HG02763 (cell line): Measurements from ENCODE around the gene NUDT13.

Experiments
- ATAC-seq: cut with Tn5 transposase; IDR thresholded peaks from one replicate; pipeline ENCODE4 v1.9.1; 2021; ENCODE audit warnings: mild to moderate bottlenecking, moderate library complexity; ENCODE audit not compliant: unreplicated experiment

The NUDT13 gene

DNA sequence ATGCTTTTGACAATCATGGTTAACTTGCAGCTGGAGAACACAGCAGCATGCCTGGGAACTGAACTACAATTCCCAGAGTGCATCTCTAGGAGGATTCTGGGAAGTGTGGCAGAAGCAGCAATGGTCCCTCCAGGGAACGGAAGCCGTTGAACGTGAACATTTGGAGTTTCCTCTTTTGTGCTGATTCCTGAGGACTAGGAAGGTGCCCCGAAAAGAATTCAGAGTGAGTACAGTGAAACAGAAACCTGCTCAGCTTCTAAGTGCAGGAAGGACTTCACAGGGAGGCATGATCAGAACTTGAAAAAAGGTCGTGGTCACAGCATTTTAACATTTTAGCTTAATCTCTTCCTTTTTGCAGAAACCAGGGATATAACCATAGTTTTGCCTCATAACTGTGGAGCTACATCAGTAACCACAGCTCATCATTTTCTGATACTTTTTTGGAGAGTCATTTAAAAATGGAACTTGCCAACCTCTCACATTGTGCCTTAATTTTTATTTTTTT lies at the start of gene NUDT13:
TSS of gene NUDT13 (plus strand) at position 111 of the 505 bp plus-strand sequence. CDS start 3,911 bp downstream, outside the sequence.
- ATAC-seq: peak; percentile 69

DNA sequence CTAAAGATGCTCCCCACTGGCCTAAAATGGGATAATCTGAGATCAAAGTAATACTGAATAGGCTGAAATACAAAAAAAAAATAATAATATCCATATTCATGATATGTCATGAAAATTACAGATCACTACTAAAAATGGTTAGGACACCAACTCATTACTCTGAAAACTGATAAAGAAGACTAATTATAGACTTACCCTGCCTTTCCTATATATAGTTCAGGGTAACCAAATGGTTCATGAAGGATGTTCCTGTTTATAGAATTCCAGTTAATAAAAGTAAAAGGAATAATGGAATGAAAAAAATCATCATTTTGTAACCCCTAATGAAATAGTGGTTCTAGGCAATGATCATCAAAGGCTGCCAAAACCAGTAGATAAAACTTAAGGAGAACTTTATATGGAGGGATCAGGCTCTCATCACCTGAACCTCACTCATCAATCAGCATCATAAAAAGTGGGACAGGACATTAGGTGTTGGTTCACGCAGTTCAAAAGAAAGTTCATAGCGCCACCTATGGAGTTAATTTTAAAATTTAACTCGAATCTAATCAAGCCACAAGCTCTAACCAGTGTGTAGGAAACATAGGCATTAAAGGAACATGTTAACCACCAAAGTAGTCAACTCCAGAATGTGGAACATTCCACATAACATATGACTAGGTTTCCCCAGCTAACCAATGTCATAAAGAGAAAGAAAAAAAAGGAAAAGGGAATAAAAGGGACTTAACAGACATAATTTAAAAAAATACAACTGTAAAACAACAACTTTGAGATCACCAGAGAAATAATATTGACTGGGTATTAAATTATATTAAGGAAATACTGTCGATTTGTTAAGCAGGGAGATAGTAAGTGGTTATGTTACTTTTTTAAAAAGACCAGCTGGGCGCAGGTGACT lies 49.3 kb upstream of the NUDT13 start:
- ATAC-seq: no peak

DNA sequence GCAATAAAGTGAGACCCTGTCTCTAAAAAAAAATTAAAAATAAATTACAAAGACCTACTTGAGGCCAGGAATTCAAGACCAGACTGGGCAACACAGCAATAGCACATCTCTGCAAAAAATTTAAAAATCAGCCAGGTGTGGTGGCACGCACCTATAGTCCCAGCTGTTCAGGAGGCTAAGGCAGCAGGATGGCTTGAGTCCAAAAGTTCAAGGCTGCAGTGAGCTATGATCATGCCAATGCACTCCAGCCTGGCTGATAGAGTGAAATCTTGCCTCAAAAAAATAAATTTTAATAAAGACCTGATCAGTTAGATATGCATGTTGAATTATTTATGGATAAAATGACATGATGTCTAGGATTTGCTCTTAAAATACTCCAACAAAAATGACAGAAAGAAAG lies 48.5 kb upstream of the NUDT13 start:
- ATAC-seq: no peak

DNA sequence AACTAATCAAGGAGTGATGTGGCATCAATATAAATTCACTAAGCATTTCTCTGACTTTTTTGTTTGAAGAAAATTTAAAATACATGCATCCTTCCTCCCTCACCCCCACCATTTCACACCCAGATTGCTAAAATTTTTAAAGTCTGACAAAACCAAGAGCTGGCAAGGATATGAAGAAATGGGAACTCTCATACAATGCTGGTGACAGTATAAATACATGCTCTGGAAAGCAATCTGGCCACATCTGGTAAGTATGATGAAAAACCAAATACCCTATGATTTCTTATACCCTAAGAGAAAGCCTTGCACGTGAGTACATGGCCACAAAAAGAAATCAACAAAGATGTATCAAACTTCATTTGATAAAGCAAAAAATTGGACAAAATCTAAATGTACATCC lies 44.8 kb upstream of the NUDT13 start:
- ATAC-seq: no peak

DNA sequence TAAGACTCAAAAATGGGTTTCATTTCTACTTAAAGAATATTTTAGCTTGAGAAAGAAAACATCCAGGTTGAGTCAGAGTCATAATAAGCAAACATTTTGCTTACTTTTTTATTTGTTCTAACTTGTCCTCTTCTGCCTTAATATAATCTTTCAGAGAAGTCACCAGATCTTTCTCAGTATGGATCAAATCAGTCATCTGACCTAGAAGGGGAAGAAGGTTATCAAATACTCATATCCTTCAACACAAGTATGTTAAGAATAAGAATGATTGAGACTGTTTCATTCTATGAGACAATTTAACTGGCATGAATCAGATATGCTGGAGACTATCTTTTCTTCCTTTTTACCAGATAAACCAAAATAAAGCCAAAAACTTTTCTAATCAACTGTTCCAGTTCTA lies 36.6 kb upstream of the NUDT13 start:
- no peak for ATAC-seq

DNA sequence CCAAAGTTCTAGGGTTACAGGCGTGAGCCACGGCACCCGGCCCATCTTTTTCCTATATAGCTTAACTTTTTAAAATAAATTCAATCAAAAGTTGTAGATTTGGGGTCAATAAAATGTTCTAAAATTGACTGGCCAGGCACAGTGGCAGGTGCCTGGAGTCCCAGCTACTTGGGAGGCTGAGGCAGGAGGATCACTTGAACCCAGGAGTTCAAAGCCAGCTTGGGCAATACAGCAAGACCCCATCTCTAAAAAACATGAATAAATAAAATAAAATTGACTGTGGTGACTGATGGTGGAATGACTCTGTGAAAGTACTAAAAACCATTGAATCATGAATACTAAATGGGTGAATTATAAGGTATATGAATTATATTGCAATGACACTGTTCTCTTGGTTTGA lies 34.4 kb upstream of the NUDT13 start:
- no peak for ATAC-seq

DNA sequence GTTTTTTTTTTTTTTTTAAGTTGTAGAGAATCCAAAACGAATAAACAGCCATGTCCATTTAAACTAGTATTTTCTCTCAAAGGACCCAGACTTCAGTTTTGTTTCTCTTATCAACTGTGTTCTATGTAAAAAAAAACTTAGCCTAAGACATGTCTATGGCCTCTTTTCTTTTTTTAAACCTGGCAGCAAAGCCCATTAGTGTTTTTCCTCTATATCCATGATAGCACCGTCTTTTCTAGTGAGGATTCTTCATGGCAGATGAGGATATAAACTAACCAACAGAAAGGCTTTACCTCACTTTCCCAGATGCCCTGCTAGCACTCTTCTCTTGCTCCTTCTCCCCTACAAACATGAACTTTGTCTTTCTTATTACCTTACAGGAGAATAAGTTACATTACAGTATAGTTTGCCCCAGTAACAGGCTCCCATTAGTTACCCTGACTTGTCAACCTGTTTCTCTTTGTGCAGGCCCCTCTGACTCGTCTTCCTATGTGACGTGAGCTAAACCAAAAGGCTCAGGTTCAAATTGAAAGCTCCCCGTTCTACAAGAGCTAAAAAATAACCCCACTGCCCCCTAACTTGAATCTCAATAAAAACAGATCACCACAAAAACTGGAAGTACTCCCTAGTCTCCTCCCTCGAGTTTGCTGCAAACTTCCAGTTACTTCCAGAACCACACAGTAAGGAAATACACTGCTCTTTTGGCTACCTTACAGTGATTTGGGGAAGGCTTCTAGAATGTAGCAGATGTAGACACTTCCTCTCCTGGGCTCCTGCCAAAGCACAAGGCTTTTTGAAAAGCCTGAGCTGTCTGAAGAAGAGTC lies 33.7 kb upstream of the NUDT13 start:
- no peak for ATAC-seq

DNA sequence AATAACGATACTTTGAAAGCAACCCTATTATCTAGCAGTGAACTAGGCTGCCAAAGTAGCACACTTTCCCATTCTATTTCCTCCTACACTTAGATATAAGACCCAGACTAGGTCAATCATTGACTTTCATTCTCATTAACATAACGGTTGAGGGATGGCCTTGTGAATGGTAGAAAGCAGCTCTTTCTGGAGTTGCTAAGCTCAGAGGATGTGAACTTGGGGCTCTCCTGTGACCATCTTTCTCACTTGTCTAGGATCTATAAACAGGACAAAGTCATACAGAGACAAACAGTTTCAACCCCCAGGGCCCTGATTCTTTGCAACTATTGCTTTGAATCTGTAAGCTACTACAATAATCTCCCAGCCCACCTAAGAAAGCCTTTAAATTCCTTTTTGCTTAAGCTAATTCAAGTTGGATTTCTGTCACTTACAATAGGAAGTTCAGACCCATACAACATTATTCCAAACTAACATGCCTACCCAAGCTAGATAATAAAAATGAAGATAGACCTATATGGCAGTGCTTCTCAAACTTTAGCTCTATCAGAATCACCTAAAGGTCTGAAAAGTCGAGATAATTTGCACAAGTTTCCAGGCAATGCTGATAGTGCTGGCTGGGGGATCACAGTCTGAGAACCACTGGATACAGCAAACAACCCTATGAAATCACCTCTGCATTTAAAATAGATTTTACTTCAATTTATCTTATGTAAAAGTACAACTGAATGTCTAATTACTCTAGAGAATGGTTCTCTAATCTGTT lies 30.3 kb upstream of the NUDT13 start:
- ATAC-seq: peak; percentile 55

DNA sequence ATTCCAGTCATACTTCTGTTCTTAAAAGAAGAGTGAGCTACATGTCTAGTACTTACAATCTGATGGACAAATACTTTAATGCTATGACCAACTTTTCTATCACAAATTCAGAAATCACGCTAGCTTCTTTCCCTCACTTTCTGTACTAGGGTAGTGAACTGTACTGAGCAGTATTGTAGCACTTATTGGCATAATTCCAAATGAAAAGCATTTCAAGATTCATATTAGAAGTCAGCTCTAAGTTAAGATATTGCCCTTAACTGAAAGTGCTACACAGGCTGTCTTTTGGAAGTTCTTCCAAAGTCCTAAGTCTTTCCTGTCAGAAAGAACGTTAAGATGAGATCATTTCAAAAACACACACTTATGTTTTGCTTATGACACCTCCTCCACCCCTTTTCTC lies 27.0 kb upstream of the NUDT13 start:
- ATAC-seq: no peak

DNA sequence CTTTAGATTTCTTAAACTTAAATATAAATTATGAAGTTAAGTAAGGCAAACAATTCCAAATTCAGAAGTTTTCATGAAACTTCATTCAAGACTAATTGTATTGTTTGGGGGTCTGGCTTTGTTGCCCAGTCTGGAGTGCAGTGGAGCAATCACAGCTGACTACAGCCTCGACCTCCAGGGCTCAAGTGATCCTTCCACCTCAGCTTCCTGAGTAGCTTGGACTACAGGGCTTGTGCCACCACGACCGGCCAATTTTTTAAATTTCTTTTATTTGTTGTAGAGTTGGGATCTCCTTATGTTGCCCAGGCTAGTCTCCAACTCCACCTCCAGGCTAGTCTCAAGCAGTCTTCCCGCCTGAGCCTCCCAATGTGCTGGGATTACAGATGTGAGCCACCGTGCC lies 26.0 kb upstream of the NUDT13 start:
- no peak for ATAC-seq

DNA sequence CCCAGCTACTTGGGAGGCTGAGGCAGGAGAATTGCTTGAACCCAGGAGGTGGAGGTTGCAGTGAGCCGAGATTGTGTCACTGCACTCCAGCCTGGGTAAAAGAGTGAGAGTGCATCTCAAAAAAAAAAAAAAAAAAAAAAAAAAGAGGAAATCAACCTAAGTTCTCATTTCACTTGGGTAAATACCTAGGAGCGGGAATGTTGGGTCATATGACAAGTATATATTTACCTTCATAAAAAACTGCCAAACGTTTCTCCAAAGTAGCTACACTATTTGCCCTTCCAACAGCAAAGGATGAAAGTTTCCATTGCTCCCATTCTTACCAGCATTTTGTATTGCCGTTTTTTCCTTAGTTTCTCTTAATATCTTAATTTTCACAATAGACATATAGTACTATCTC lies 23.4 kb upstream of the NUDT13 start:
- no peak for ATAC-seq

DNA sequence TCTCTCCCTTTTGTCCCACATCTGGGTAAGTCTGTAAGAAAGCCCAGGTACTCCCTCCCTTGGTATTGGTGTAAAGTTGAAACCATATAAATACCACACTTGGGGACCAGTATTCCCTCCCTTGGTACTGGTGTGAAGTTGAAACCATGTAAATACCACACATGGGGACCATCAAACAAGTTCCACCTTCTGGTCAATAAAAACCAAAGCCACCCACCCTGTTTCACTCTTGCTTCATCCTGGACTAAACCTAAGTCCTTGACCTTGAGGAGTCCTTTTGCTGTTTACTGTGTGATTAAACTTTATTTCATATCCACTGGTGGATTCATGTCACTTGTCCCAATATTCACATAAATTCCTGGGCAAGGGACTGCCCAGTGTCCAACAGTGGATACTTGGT lies 22.0 kb upstream of the NUDT13 start:
- no peak for ATAC-seq

DNA sequence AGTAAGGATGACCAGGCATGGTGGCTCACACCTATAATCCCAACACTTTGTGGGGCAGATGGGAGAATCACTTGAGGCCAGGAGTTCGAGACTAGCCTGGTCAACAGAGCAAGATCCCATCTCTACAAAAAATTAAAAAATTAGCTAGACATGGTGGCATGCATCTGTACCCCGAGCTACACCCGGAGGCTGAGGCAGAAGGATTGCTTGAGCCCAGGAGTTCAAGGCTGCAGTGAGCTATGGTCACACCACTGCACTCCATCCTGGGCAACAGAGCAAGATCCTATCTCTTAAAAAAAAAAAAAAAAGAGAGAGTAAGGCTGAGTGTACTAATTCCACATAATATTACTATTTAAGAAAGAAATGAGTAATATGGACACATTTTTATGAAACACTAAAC lies 17.4 kb upstream of the NUDT13 start:
- ATAC-seq: no peak

DNA sequence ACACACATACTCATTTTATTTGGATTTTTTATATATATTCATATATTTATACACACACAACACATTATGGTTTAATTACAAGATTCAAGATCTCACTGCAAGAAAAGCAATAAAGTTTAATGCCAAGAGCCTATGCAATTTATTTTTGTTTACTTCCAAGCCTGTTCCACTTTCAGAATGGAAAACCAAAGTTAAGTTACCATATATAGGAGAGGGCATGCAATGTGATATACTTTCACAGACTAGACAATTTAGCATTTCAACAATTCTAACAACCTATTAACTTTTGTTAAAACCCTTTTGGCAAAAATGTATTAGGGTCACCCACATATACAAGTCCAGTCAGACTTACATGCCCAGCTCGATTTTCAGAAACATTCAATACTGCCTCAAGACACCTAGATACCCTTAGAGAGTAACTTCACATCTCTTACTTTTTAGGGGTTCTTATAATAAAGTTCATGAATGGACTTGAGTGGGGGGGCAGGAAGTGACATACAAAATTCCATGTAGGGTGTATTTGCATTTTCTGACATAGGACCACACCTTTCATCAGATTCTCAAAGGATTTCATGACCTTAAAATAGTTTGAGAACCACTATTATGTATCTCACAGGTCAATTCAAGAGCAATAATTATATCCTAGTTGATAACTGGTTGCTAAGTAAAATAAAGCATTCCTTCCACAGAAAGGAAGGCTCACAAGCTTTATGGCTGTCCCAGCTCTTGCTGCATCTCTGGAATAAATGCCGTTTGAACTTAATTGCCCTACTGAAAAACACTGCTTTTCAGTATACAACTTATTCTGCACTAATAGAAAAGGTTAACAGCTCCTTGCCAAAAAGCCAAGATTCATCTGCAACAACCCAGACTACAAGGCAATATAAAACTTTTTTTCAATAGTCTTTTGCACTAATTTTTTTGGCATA lies 16.1 kb upstream of the NUDT13 start:
- ATAC-seq: no peak

DNA sequence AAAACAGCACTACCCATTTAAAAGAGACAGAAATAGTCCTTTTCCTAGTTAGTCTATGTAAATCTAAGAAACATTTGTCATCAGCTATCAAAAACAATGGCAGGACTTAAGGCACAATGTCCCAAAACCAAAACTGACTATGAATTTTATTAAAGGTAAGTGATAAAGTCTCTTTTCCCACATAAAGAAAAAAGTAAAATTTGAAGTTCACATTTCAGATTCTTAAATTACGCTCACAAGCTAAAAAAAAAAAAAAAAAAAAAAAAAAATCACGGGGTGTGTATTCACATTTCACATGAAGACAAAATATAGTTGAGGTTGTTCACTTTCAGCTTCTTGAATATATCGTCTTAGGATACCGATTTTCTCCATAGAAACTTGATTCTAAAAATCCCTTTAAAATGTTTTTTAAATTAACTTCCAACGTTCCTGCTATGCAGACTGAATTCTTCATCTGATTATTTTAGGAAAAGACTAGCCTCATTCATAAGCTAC lies 15.2 kb upstream of the NUDT13 start:
- ATAC-seq: no peak

DNA sequence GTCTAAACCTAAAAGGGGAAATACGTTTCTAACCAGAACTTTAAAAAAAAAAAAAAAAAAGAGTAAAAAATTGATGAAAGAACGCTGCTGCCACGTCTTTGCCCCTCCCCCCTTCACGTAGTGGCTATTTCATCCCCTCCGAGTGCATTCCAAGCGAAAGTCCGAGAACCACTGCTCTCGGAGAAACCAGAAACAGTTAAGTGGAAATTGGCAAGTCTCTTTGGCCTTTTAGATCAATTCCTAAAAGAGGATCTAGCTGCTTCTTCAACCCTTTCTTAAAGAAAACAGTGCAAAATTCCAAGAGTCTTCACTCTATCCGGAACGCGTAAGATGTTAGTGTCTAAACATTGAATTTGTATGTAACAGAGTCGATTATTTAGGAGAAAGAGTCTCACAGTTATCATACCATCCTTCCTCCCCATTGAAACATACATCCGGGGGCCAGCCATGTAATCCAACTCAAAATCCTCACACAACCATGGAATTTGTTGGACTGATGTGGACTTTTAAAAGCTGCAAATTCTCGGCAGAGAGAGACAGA lies 14.7 kb upstream of the NUDT13 start:
- no peak for ATAC-seq

DNA sequence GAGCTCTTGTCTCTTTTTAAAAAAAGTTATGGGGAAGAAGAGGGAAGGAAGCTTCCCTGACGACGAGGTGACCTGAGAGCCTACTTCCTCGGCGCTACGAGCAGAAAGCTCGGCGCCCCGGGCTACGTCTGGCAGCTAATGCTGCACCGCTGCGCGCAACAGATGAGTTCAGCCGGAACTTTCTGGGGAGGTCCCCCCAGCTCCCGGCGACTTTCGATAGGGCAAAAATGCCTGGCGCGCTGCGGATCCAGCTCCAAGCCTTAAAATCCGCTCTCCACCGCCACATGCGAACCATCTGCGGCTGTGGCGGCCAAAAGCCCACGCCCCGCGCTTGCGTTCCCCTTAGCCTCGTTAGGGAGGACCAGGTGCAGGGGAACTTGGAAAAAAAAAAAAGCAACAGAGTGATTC lies 14.2 kb upstream of the NUDT13 start:
- peak; percentile 12 for ATAC-seq

DNA sequence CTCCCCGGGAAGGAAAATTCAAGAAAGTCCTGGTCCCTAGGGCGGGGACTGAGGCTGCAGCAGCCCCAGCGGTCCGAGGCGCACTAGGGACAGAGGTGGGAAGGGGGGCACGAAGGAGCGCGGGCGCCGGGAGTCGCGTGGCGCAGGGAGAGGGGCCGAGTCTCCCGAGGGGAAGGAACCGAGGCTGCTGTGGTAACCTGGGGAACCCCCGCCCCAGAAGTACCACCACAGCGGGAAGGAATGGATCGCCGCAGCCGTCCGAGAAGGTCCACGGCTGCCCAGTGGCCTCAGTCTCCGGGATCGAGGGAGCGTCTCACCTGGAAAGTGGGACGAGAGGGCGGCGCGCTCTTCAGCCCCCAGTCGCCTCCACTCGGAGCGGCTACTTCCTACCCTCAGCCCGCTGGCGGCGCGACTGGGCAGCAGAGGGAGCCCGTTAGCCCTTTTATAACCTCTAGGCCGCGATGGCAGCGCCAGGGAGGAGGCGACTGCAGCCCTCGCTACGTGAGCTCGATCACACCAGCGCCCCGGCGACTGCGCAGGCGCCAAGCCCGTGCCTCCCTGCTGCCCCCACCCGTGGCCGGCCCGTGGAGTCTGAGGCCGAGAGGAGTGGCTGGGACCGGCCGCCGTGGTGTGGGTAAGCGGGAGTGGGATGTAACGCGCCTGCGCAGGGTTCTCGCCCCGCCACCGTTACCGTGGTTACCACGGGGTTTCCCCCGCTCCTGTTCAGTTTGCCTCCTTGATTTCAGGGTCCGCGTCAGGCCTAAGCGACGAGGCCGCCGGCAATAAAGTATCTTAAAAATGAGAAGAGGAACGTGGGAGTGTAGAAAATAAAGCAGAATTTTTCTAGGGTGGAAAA lies 13.6 kb upstream of the NUDT13 start, which contains the start of gene P4HA1:
TSS of gene P4HA1 (minus strand) at position 418 of the 856 bp plus-strand sequence. CDS start 21,983 bp downstream, outside the sequence.
- ATAC-seq: peak; percentile 84
